GM19193 (cell line): ENCODE data around the gene BCL2L2.

Experiments
- POLR2A ChIP-seq: IDR thresholded peaks from 4 replicates; pipeline ENCODE4 v1.6.1; 2011; ENCODE audit not compliant: insufficient read depth, insufficient read length; ENCODE audit errors: extremely low read depth

BCL2L2 gene

DNA sequence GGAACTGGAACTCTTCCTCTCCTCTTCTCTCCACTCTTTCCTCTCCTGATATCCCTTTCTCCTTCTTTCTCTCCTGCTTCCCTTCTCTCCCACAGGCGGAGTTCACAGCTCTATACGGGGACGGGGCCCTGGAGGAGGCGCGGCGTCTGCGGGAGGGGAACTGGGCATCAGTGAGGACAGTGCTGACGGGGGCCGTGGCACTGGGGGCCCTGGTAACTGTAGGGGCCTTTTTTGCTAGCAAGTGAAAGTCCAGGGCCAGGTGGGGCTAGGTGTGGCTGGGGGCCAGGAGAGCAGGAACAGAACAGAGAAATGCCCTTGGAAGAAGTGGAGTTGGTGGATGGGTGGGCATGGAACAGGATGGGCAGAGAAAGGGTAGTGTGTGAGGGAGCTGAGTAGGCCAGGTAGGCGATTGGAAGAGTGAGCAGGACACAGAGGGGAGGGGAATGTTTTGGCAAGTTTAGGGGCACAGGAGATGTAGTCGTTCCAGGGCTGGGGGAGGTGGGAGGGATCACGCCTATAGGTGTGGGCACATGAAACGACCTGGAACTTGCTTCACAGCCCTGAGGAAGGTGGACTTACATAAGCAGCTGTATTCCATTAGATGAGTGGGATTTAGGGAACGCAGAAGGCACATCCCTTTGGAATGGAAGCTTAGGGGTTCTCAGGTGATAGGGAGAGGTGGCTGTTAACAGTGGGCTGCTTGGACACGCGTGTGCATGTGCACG, 2.2 kb downstream of the BCL2L2 start:
- TF ChIP-seq POLR2A: no peak

DNA sequence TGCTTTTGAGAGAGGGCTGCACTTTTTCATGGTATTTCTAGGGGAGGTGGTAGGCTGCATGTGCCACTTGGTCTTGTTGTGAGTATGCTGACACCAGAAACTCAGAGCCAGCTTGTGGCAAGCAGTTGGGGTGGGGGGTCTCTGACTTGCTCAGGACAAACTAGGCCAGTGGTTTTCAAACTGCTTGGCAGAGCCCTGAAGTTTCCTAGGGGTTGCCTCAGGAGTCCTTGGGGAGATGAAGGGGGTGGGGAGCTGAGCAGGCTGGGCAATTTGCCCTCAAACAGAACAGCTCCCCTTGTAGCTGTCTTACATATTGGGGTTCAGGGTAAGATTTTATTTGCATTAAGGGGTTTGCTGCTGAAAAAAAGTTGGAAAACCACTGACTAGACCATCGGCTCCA, 3.9 kb downstream of the BCL2L2 start:
- no peak for TF ChIP-seq POLR2A

DNA sequence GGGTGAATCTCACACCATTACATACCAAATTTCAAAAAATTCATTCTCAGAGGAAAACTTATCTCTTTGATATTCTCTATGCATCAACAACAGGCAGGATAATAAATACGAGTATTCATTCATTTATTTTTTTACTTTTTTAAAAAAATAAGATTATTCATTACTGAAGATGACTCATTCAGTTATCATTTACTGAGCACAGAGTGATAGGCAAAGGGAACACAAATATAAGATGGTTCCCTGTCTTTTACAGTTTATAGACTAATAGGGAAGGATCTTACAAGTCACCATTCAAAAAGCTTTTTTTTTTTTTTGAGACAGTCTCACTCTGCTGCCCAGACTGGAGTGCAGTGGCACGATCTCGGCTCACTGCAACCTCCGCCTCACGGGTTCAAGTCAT, 9.7 kb downstream of the BCL2L2 start:
- TF ChIP-seq POLR2A: no peak

DNA sequence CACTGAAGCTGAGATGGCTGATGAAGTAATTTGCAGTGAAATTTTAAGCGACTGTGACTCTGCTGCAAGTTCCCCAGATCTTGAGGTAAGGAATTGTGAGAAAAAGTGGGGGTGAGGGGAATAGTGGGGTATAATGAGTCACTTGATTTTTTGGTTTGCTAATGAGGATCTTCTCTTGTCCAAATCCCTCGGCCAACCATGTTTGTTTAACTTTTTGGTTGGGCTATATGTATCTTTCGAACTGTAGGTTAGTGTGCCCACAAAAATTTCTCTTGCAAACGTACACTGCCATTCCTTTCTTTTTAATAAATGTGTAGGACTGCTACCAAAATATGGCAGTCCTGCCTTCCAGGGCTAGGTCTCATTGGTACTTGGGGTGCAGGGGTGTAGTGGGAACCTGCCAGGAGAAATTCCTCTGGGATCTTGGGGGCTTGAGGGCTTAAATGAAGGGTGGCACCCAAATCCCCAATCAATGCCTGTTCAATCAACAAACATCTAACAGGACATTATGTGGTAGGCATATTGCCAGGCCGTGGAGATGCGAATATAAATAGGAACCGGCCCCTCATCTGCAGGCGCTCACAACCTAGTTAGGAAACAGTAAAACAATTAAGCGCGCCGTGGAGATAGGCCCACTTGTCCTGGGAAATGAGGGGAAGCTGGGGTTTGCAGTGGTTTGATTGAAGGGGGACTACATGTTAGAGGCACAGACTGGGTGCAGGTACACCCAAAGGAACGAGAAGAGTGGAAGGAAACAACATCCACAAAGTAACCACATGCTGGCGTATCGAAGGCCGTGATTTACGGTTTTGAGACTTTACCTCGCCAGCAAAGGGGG, 13.3 kb downstream of the BCL2L2 start:
- TF ChIP-seq POLR2A: no peak

DNA sequence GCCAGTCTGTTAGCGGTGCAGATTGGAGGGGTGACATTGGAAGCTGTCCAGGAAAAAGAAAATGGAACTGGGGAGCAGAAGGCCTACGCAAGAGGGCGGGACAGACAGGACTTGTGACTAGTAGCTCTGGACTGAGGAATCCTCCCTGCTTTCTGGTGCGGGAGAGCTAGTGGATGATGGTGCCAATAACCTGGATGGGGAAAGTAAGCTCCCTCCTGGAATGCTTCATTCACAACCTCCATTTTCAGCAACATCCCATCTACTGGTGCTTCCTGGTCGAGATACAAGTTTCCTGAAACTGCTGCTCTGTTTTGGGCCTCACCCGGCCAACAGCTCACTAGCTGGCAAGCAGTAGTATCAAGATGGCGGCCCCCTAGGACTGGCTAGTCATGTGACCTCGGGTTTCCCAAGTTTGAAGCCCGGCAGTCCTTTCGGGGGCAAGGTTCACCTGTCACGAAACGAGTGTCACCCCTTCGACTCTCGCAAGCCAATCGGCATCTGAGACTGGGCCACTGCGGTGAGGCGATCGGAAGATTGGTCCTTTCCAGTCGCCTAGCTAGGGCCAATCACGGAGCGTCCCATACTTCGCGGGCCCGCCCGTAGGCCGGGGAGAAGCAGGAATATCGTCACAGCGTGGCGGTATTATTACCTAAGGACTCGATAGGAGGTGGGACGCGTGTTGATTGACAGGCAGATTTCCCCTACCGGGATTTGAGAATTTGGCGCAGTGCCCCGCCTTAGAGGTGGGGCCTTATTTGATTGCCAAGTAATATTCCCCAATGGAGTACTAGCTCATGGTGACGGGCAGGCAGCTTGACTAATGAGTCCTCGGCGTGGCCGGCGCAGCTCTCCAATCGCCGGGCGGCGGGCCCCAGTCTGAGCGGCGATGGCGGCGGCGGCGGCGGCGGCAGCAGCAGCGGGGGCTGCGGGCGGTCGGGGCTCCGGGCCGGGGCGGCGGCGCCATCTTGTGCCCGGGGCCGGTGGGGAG, 14.2 kb downstream of the BCL2L2 start, which contains the start of gene PABPN1:
Gene PABPN1 (plus strand): TSS at position 874 of the 988 bp plus-strand sequence. CDS start 13 bp downstream, at position 887.
- peak; percentile 73 for TF ChIP-seq POLR2A

DNA sequence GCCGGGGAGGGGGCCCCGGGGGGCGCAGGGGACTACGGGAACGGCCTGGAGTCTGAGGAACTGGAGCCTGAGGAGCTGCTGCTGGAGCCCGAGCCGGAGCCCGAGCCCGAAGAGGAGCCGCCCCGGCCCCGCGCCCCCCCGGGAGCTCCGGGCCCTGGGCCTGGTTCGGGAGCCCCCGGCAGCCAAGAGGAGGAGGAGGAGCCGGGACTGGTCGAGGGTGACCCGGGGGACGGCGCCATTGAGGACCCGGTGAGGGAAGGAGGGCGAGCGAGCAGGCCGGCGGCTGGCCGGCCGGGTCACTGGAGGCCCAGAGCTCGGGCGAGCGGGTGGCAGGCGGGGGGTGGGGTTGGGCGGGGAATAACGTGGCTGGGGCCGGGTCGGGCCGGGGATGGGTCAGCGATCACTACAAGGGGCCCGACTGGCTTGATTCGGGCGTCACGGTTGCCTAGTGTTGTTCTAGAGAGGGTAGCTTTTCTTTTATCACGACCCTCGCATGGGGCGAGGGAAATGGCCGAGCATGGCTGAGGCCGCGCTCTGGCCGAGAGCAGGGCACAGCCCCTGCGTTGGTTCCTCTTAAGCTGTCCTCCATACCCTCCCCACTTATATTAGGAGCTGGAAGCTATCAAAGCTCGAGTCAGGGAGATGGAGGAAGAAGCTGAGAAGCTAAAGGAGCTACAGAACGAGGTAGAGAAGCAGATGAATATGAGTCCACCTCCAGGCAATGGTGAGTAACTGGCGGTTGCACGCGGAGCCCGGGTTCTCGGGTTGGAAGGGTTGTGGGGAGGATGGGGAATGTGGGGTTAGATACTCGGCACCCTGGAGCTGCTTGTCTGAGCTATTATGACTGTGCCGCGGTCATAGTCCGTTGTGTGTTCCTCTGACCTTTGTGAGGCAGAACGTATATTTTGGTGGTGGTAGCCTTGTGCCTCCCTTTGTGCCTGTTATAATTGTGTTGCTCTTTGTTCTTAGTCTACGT, 15.2 kb downstream of the BCL2L2 start:
- TF ChIP-seq POLR2A: peak; percentile 32

DNA sequence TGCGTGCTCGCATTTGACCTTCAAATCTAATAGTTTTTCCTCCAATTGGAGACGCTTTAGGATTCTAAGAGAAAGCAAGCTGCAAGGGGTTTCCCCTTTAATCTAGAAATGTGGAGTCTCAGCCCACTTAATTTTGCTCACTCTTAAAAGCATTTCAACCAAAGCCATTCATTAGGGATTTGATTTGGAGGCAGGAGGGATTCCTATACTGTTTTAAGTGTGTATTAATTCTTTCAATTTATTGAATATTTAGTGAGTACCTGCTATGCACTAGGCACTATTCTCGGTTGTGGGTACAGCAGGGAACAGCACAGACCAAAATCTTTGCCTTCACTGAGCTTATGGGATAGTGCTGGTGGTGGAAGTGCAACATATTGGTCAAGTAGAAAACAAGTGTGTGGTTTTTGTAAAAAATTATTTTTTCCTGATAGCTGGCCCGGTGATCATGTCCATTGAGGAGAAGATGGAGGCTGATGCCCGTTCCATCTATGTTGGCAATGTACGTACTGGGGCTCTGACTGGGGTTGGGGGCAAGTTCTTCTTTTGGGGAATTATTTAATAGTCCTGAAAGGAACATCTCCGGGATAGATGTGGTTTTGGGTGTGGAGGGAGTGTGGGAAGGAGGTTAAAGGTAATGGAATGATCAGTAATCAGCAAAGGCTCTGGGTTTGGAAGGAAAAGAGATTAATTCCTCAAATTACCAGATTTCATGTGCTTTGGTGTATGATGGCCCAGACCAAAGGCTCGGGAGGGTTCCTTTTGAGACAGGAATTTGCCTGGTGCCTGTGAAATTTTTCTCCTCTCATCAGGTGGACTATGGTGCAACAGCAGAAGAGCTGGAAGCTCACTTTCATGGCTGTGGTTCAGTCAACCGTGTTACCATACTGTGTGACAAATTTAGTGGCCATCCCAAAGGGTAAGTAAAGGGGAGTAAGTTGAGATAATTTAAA, 16.2 kb downstream of the BCL2L2 start:
- no peak for TF ChIP-seq POLR2A

DNA sequence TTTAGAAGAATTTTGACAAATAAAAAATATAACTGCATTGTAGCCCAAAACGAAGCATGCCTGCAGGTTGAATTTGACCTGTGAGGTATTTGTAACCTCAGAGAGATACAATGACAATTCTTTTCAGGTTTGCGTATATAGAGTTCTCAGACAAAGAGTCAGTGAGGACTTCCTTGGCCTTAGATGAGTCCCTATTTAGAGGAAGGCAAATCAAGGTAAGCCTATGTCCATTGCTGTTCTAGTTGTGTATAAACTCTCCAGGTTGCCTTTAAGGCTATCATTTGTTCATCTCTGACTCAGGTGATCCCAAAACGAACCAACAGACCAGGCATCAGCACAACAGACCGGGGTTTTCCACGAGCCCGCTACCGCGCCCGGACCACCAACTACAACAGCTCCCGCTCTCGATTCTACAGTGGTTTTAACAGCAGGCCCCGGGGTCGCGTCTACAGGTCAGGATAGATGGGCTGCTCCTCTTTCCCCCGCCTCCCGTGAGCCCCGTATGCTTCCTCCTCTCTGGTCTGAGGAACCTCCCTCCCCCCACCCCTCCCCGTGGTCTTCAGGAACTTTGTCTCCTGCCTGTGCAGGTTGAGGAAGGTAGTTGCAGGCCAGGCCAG, 17.3 kb downstream of the BCL2L2 start:
- no peak for TF ChIP-seq POLR2A

DNA sequence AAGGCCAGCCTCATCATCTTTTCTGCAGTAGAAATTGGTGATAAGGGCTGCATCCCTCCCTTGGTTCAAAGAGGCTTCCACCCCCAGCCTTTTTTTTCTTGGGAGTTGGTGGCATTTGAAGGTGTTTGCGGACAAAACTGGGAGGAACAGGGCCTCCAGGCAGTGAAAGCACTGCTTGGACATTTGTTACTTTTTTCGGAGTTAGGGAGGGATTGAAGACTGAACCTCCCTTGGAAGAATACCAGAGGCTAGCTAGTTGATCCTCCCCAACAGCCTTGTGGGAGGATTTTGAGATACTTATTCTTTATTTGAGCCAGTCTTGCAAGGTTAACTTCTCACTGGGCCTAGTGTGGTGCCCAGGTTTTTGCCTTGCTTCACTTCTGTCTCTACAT, 17.8 kb downstream of the BCL2L2 start:
- no peak for TF ChIP-seq POLR2A

DNA sequence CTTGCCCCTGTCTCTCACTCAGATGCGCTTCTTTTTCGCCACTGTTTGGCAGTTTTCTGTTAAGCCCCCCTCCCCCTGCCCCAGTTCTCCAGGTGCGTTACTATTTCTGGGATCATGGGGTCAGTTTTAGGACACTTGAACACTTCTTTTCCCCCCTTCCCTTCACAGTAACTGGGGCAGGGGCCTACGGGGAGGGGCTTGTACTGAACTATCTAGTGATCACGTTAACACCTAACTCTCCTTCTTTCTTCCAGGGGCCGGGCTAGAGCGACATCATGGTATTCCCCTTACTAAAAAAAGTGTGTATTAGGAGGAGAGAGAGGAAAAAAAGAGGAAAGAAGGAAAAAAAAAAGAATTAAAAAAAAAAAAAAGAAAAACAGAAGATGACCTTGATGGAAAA, 18.4 kb downstream of the BCL2L2 start:
- TF ChIP-seq POLR2A: no peak

DNA sequence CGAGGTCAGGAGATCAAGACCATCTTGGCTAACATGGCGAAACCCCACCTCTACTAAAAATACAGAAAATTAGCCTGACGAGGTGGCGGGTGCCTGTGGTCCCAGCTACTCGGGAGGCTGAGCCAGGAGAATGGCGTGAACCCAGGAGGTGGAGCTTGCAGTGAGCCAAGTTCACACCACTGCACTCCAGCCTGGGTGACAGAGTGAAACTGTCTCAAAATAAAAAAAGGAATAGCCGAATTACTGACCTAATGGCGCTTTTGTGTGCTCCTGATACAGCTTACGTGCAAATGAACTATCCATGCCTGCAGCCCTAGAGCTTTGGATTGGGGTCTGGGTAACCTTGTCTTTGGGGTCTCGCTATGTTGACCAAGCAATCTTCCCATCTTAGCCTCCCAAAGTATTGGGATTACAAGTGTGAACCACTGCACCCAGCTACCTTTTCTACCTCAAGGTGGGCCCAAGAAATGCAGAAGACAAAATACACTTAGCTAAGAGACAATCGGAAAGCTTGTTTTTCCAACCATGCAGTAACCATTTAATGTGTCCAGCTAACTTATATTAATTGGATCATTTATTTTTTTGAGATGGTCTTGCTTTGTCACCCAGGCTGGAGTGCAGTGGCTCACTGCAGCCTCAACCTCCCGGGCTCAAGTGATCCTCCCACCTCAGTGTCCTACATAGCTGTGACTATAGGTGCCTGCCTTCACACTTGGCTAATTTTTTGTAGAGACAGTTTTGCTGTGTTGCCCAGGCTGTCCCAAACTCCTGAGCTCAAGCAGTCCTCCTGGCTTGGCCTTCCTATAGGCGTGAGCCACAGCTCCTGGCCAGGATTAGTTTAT, 20.1 kb downstream of the BCL2L2 start:
- TF ChIP-seq POLR2A: peak; percentile 39
